Hepatocyte (in vitro differentiated cells): ENCODE results near the gene UBE4A.

ENCODE experiments used
- CTCF ChIP-seq: fragments of 200-600 bp; sonication (generic); IDR thresholded peaks from 2 replicates; pipeline ENCODE4 v1.5.1; 2016; ENCODE audit warnings: antibody characterized with exemption, mild to moderate bottlenecking; ENCODE audit not compliant: poor library complexity
- EZH2 ChIP-seq: fragments of 200-600 bp; sonication (generic); IDR thresholded peaks from 2 replicates; pipeline ENCODE4 v1.6.1; 2016; ENCODE audit warnings: antibody characterized with exemption, mild to moderate bottlenecking, borderline replicate concordance

GRCh38 chr11:118334745-118335144 is 24.7 kb upstream of the UBE4A start:
- TF ChIP-seq CTCF, result no peak
- TF ChIP-seq EZH2, result no peak
